Peyer's patch (tissue), 4 donors: ENCODE data around the gene CTNNBL1.

ENCODE experiments used
- POLR2A ChIP-seq, 2 donors: fragments of 450-650 bp; IDR thresholded peaks; one replicate each; pipeline ENCODE4 v1.5.1; 2017; ENCODE audit warnings: antibody characterized with exemption in 2 of 2, mild to moderate bottlenecking in 2 of 2, moderate library complexity in 2 of 2
- TF ChIP-seq, protein P1 (sequence below), 6 experiments: fragments of 450-650 bp in 4 of 6; fragments of 200-600 bp in 2 of 6; sonication (generic) in 1 of 6; IDR thresholded peaks; one replicate each; pipeline ENCODE4 v1.5.1; 2017 to 2019; ENCODE audit warnings: antibody characterized with exemption in 6 of 6, mild to moderate bottlenecking in 3 of 6, moderate library complexity in 1 of 6

DNA sequence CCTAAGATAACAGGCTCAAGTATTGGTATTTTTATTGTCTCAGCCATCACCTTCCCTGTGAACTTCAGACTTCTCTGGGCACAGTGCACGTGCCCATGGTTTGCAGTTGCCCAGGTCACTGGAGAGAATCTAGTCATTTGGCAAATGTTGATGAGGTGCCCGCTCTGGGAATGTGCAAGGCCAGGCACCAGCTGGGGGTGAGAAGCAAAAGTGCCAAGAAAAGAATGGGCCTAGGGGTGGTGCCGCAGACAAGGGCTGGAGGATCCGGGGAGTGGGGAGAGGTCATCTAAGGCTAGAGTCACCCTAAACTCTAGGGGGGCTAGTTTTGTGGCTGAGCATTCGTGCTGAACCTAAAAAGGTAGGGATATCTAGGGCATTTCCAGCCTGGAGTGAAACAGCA lies 152.0 kb downstream of the CTNNBL1 start:
- TF ChIP-seq, protein P1, sequence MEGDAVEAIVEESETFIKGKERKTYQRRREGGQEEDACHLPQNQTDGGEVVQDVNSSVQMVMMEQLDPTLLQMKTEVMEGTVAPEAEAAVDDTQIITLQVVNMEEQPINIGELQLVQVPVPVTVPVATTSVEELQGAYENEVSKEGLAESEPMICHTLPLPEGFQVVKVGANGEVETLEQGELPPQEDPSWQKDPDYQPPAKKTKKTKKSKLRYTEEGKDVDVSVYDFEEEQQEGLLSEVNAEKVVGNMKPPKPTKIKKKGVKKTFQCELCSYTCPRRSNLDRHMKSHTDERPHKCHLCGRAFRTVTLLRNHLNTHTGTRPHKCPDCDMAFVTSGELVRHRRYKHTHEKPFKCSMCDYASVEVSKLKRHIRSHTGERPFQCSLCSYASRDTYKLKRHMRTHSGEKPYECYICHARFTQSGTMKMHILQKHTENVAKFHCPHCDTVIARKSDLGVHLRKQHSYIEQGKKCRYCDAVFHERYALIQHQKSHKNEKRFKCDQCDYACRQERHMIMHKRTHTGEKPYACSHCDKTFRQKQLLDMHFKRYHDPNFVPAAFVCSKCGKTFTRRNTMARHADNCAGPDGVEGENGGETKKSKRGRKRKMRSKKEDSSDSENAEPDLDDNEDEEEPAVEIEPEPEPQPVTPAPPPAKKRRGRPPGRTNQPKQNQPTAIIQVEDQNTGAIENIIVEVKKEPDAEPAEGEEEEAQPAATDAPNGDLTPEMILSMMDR (IDR thresholded peaks at IDR 0.05): no peak
- TF ChIP-seq POLR2A (IDR thresholded peaks at IDR 0.05): no peak
